Measurements from ENCODE around the gene AIFM1. TPM values are rescaled to one million over a fixed set of nuclear protein-coding genes. Genes with fewer than 3 reads are reported as not detected.

Gene AIFM1
- polyA plus RNA-seq (2013, experiment 1 of 2; ENCODE audit: insufficient read length) = 31.1 TPM
- 29.5 TPM for polyA plus RNA-seq (2013, experiment 2 of 2; ENCODE audit: insufficient read length)

DNA sequence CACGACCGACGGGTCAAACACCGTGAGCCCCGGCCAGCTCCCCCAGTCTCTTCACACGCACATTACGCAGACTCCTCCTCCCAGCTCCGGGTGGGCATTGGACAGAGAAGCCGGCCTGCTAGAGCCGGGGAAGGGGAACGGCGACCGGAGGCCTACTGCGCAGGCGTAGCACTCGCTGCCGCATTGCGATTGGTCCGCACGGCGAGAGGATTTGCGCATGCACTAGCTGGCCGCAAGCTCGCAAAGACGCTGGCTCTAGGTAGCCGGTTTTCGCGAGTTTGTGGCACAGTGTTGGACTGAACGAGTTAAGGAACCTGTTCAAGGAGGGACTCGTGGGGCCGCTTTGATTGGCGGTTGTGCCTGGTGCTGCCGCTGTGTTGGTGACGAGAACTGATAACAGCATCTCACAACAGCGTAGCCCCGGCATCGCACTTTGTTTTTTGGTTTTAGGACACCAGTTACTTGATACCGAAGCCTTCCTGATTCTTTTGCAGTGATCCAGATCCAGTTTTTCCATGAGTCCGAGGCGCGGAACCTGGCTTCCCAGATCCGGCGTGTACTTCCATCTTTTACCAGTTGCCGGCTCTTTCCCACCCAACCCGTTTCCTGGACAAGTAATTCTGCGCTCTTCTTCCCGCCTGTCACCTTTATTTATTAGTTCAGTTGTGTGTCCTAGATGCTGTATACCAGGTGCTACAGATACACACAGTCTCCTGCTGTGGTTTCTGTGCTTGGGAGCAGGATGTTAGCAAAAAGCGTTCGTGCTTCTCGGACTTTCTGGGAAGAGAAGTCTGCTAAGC lies at the start of gene AIFM1:
Gene AIFM1 (minus strand): TSS at position 139 of the 800 bp plus-strand sequence. CDS start 185 bp downstream, outside the sequence.
- peak; percentile 94 for DNase-seq

GRCh38 chrX:130213376-130213775 lies 47.7 kb upstream of the AIFM1 start:
- no peak for DNase-seq

GRCh38 chrX:130212371-130212770 lies 46.7 kb upstream of the AIFM1 start:
- no peak for DNase-seq

DNA sequence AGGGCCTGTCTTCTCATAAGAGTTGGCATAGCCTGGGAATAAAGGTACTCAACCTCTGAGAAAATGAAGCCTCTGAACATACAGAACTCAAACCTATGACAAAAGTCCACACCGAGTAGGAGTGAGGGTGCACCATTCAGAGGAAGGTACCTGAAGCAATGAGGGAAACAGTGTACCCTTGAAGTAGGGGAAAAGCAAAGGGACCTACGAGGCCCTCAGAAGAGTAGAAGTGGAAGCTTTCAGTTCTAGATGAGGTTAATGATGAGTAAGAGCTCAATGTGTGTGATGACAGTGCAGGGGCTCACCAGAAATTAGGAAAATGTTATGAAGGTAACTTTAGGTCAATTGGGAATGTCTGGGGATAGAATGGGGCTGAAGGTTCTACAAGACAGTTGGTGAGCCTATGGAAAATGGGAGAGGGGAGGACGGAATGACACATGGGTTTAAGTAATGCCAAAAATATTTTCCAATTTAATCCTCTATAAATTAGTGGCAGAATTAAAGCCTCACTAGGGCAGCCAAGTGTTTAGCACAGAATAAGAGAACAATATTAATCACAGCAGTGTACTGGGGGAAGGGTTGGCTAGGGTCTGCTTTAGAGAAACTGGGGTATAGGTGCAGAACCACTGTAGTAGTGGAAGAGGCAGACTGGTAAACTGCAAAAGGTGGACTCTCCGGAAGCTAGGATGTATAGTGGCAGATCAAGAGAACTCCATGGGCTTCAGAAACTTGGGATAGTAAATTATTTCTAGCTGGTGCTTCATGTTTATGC lies 46.0 kb upstream of the AIFM1 start:
- no peak for DNase-seq

- no peak for DNase-seq
Observed at GRCh38 chrX:130204647-130205046, 39.0 kb upstream of the AIFM1 start.

DNA sequence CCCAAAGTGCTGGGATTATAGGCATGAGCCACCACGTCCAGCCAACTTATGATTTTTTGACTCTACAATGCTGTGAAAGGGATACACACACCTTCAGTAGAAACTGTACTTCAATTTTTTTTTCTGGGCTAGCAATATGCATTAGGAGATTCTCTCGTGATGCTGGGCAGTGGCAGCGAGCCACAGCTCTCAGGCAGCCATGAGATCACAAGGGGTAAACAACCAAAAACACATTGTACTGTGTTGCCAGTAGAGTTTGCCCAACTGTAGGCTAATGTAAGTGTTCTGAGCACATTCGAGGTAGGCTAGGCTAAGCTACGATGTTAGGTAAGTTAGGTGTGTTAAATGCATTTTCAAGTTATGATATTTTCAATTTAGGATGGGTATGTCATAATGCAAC lies 31.8 kb upstream of the AIFM1 start:
- no peak for DNase-seq

DNA sequence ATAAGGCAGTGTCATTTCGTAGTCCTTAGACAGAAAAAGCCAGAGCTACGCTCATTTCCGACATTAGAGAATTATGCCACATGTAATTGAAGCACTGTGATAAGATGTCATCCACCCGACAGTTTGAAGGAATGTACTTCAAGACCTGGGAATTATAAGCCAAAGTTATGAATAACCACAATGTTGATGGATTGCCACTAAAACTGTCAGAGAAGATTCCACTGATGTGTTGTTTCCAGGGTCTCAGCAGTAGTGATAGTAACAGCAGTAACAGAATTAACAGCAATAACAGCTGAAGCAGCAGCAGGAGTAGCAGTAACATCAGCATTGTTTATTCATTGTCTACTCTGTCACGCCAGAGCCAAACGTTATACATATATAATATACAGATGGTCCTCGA lies 30.8 kb upstream of the AIFM1 start:
- peak; percentile 66 for DNase-seq

DNA sequence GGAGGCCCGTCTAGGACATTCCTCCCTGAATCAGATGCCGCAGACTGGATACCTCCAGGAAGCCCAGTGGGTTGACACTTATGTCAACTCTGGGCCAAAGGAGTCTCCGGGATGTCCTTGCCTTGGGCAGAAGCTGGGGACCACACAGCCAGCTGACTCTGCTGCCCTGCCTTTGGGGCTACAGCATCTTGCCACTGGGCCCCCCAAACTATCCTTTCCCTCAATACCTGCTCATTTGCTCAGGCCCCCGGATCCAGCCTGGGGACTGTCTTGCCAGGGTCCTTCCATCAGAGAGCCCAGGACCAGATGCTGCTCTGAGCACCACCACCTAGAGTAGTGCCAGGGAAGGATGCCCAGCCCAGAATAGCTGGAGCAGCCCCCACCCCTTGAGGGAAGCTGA lies 25.2 kb upstream of the AIFM1 start:
- no peak for DNase-seq

- DNase-seq = no peak
Observed at GRCh38 chrX:130186651-130187050, 21.0 kb upstream of the AIFM1 start.

- DNase-seq = no peak
Observed at GRCh38 chrX:130184857-130185256, 19.2 kb upstream of the AIFM1 start.

DNA sequence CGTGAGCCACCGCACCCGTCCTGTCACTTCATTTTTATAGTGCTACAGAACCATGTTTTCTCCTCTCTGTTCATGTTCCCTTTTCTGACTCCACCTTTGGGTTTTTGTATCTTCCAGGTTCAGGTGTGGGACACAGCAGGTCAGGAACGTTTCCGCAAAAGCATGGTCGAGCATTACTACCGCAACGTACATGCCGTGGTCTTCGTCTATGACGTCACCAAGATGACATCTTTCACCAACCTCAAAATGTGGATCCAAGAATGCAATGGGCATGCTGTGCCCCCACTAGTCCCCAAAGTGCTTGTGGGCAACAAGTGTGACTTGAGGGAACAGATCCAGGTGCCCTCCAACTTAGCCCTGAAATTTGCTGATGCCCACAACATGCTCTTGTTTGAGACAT lies 18.5 kb upstream of the AIFM1 start:
- no peak for DNase-seq

- peak; percentile 46 for DNase-seq
Observed at GRCh38 chrX:130179579-130180215, 14.1 kb upstream of the AIFM1 start.

DNA sequence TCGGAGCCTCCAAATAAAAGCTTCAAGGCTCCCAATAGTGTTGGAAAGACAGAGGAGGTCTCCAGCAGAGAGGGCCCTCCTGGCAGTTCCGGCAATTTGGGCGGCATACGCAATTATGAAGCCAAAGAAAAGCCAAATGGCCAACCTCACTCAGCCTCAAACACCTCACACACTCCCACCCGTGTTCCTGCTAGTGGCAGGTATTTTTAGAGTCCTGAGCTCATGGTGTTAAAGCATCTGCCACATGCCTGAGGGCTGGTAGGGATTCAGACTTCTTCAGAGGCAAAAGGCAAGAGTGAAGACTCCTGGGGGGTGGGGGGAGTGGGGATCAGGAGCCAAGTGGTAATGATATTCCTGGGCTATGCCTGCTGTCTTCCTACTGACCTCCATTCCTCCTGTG lies 13.5 kb upstream of the AIFM1 start:
- no peak for DNase-seq

DNA sequence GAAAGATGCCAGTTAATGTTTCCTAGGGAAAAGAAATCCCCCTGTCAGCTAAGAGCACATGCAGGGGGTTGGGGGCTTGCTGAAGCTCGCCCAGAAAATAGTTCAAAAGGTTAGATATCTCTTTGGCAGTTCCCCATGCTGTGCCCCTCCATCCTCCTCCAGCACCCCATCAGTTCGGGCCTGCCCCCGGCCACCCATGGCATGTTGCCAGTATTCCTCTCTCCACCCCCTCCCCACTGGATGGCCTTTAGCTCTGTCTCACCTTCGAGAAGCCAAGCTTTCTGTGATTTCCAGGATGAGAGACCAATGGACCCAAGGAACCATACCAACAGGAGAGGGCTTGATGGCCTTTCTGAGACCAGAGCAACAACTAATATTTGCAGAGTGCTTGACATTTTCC lies 11.3 kb upstream of the AIFM1 start:
- DNase-seq = no peak

DNA sequence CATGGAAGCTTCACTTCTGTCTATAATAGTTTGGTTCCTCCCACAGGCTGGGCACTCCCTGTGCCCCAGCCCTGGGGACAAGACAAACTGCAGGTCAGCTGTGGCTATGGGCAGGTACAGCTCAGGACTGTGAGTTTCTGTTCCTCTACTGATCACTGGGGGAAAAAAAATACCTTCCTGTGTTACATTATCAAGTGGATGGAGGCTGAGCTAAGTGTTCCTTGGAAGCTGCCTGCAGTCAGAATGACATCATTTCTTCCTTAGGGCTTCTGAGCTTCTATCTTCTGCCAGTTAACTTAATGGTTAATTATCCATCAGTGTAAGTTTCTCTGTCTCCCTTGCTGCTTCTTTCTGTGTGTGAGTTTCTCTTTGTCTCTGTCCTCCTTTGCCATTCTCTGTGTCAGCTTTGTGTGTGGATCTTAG lies 10.7 kb upstream of the AIFM1 start:
- no peak for DNase-seq

DNA sequence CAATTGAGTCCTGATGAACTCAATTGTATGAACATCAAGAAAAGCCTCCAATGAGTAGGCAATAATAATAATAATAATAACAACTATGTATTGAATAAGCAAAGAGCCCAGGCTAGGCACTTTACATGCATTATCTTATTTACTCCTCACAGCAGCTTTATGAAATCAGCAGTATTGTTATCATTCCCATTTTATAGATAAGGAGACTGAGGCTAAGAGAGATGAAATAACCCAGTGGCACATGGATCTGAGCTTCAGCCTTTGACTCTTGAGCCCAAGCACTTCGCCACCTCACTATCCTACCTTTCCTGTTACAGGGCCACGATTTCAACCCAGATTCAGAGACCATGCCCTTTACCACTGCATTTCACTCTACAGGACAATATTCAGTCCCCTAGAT lies 9.3 kb upstream of the AIFM1 start:
- no peak for DNase-seq

GRCh38 chrX:130174045-130174704 lies 8.5 kb upstream of the AIFM1 start:
- DNase-seq = peak; percentile 49

- DNase-seq = peak; percentile 70
Observed at GRCh38 chrX:130173190-130173895, 7.7 kb upstream of the AIFM1 start.

GRCh38 chrX:130172127-130172845 lies 6.6 kb upstream of the AIFM1 start:
- DNase-seq = no peak

GRCh38 chrX:130171446-130172126 lies 5.9 kb upstream of the AIFM1 start, which contains the start of gene RAB33A:
TSS of gene RAB33A (plus strand) at chrX:130171962. CDS start at chrX:130172063, 101 bp downstream.
- no peak for DNase-seq

All from fibroblast of skin of abdomen (primary cell).